ENCODE data around the gene FGB. TPM values are rescaled to one million over a fixed set of nuclear protein-coding genes. Genes with fewer than 3 reads are reported as not detected.

Gene FGB
- not detected for total RNA-seq

DNA sequence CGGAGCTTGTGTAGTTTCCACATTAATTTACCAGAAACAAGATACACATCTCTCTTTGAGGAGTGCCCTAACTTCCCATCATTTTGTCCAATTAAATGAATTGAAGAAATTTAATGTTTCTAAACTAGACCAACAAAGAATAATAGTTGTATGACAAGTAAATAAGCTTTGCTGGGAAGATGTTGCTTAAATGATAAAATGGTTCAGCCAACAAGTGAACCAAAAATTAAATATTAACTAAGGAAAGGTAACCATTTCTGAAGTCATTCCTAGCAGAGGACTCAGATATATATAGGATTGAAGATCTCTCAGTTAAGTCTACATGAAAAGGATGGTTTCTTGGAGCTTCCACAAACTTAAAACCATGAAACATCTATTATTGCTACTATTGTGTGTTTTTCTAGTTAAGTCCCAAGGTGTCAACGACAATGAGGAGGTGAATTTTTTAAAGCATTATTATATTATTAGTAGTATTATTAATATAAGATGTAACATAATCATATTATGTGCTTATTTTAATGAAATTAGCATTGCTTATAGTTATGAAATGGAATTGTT, at the start of gene FGB:
TSS of gene FGB (plus strand) at position 315 of the 558 bp plus-strand sequence. CDS start at position 323, 8 bp downstream.
- no peak for TF ChIP-seq CTCF (IDR thresholded peaks at IDR 0.05)
- ATAC-seq (ENCODE audit: low FRiP score) (no peak), DNase-seq (ENCODE audit: low spot score) (no peak)

DNA sequence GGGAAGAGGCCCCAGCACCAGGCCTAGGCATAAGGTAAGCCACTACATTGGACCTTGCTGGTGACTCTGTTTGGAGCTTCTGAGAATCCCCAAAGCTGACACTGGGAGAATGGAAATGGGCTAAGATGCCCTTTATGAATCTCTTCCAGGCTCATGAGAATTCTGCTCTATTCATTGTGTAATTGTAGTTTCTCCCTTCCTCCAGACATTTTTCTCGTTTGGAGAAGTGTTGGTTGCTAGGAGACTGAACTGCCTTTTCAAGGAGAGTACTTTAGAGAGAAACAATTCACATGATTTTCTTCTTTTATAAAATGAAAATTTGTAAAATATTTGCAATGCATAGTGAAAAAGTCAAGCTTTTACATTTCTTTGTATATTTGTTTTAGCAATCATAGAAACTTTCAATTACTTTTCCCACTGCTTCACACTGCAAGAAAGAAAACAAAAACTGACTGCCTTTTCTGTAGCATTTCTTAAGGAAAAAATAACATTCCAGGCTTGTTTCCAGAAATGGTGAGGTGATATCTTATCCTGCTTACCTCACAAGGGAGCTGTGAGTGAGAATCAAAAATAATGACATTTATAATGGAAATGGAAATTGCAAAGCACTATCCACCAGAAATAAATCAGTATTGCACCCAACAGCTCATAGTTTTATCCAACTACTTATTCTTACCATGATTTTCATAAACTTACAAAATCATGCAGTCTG, 46.3 kb upstream of the FGB start:
- peak; percentile 77 for ATAC-seq (ENCODE audit: low FRiP score)
- TF ChIP-seq CTCF (IDR thresholded peaks at IDR 0.05): no peak
- no peak for DNase-seq (ENCODE audit: low spot score)

GRCh38 chr4:154517591-154517990, 45.2 kb upstream of the FGB start:
- ATAC-seq (ENCODE audit: low FRiP score): no peak
- no peak for DNase-seq (ENCODE audit: low spot score)
- no peak for TF ChIP-seq CTCF (IDR thresholded peaks at IDR 0.05)

DNA sequence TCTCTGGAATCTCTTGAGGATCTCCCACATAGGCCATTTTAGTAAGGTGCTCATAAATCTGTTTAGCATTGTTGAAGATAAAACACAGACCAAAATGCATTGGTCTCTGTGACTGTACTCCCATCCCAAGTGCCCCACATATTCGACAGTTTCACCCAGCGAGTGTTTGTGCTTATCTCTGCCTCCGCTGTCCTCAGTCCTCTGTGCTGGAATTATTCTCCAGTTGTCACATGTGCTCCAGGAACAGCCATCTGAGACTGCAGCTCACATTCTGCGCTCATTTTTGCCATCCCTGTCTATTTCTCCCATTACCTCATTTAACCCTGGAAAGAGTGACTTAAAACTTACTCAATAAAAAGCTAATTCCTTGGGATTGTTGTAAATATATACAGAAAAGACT, 43.6 kb upstream of the FGB start:
- TF ChIP-seq CTCF (IDR thresholded peaks at IDR 0.05): no peak
- ATAC-seq (ENCODE audit: low FRiP score) (no peak), DNase-seq (ENCODE audit: low spot score) (no peak)

DNA sequence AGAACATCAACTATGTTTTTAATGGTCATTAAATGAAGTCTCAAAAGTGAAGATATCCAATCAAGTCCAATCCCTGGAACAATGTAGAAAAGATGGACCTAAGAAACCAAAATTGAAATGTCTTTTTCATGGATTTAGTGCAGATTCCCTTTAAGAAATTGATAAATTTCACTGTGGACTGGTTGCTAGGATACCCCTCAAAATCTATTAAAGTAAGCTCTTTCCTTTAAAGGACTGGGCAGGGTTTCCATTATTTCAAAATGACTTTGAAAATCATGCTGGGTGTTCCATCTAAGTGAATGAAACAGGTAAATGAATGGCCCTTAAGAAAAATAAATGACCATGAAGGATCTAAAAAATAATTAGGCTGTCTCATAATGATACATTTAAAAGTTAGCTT, 41.2 kb upstream of the FGB start:
- TF ChIP-seq CTCF (IDR thresholded peaks at IDR 0.05): no peak
- ATAC-seq (ENCODE audit: low FRiP score) (no peak), DNase-seq (ENCODE audit: low spot score) (no peak)

DNA sequence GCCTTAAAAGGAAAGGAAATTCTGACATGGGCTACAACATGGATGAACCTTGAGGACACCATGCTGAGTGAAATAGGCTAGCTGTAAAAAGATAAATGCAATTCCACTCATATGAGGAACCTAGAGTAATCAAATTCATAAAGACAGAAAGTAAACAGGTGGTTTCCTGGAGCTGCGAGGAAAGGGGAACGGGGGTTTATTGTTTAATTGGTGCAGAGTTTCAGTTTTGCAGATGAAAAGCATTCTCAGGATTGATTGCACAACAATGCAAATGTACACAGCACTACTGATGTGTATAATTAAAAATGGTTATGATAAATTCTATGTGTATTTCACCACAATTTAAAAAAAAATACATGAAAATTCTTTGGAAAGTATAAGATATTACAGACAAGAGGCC, 36.7 kb upstream of the FGB start:
- TF ChIP-seq CTCF (IDR thresholded peaks at IDR 0.05): no peak
- ATAC-seq (ENCODE audit: low FRiP score): no peak

DNA sequence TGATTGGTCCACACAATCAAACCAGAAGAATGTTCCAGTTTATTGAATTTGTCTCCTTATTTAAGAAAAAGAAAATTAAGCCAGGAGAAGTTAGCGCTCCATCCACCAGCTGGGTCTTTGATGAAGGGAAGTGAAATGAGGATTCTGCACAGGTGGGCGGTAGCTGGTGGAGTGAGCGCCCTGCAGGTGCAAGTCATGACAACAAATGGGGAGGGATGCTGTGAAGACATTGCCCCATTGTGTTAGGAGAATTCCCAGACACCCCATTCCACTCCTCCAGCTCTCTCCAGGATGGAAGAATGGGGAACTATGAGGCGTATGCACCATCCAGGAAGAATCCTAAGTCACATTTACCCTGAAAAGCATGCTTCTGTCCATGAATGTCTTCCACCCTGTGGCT, 35.5 kb upstream of the FGB start:
- DNase-seq (ENCODE audit: low spot score) (no peak), ATAC-seq (ENCODE audit: low FRiP score) (no peak)
- TF ChIP-seq CTCF (IDR thresholded peaks at IDR 0.05): no peak

More for the DNA sequence above, 36.7 kb upstream of the FGB start:
- no peak for DNase-seq (ENCODE audit: low spot score)

All from omental fat pad (tissue), 4 donors.